ENCODE measurements around the gene IMP4.
A peak's percentile ranks its signal among the peaks of the same experiment; 100 is the strongest.

The IMP4 gene, protein sequence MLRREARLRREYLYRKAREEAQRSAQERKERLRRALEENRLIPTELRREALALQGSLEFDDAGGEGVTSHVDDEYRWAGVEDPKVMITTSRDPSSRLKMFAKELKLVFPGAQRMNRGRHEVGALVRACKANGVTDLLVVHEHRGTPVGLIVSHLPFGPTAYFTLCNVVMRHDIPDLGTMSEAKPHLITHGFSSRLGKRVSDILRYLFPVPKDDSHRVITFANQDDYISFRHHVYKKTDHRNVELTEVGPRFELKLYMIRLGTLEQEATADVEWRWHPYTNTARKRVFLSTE

DNA sequence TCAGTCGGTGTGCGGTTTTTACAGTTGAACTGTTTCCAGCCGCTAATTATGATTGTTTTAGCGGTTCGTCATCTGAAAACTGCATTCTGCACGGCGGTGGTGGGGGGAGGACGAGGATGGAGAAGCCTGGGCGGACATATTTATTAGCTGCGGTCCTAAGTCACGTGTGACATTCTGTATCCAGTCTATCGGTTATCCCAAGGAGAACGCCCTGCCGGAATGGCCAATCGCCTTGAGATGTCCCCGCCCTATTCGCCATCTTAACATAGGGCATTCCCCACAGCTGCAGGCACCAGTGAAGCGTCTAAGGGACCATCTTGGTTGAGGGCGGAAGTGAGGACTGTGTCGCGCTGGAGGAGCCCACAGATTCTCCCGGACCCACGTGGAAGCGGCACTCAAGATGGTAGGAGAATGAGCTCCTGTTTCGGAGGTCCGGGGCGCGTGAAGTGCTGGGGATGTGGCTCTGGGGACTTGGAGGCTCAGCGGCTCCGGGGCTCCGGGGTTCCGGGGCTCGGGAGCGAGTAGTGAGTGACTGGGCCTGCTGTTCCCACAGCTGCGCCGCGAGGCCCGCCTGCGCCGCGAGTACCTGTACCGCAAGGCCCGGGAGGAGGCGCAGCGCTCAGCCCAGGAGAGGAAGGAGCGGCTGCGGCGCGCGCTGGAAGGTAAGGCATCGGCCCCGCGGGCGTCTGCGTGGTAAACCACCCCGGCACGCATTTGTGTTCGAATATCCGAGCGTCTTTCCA, at the start of gene IMP4:
IMP4 (plus strand) TSS at position 365 of the 743 bp plus-strand sequence; CDS start at position 401, 36 bp downstream.
- no peaks in the 10 kb centered on the region for H3K9me3 Mint-ChIP-seq
- peaks cover 40% of the 10 kb centered on the region for H3K4me1 Mint-ChIP-seq
- H3K27me3 Mint-ChIP-seq, result no peaks in the 10 kb centered on the region
- ATAC-seq (replicated peaks; ENCODE audit: extremely low read depth, poor library complexity, severe bottlenecking) (peak; percentile 91), DNase-seq (ENCODE audit: low spot score in 2 of 2) (peak; percentile 89 to 95)
- H3K4me3 Mint-ChIP-seq, result peak within 1 kb of the TSS; percentile 100
- peaks cover 41% of the 10 kb centered on the region for H3K36me3 Mint-ChIP-seq (ENCODE audit: insufficient read depth)
- peak within 1 kb of the TSS; percentile 98 for H3K27ac Mint-ChIP-seq (ENCODE audit: low read depth)

DNA sequence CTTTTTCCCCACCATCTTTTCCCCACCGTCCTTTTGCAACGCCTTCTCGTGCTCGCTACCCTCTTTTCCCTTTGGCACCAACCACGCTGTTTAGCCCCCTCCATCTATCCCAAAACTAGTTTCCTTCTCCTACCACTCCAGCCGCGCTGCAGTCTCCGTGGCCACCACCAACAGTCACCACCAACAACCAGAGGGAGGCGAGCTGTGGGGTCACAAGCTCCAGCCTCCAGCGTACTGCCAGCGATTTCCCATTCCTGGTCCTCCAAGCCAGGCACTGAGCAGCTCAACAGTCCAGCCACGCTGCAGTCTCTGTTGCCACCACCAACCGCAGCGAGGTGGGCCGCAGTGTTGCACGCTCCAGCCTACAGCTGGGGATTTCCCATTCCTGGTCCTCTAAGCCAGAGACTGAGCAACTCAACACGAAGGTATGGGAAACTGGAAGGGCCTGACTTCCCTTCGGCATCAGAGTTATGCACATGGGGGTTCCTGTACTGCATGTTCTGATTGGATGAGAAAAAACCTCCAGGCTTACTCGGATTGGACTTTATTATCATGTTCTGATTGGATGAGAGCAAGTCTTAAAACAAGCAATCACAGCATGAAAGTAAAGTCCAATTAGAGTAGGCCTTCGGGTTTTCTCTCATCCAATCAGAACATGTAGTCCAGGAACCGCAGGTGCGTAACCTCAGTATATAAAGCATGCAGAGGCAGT, 42.3 kb upstream of the IMP4 start:
- H3K27me3 Mint-ChIP-seq, result peaks cover 59% of the 10 kb centered on the region
- no peak for ATAC-seq (replicated peaks; ENCODE audit: extremely low read depth, poor library complexity, severe bottlenecking)

DNA sequence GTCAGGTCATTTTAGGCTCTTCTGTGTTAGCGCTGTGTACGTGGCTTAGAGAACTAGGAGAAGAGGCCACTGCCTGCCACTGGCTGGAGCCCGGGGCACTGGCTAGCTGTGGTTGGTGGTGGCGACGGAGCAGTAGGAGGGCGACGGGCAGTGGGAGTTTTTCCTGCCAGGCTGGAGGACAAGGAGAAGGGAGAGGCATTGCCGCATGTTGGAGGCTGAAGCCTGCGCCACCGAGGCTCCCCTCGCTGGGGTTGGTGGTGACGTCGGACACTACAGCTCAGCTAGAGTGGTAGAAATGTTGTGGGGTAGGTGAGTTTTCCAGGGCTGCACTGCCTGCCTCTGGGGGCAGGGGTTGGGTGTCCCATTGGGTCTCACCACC, 41.7 kb upstream of the IMP4 start:
- no peaks in the 10 kb centered on the region for H3K9me3 Mint-ChIP-seq

More for the DNA sequence above, 42.3 kb upstream of the IMP4 start:
- H3K36me3 Mint-ChIP-seq (ENCODE audit: insufficient read depth), result no peaks in the 10 kb centered on the region
- H3K27ac Mint-ChIP-seq (ENCODE audit: low read depth), result no peak overlapping the region
- no peak overlapping the region for H3K4me3 Mint-ChIP-seq
- H3K4me1 Mint-ChIP-seq, result no peaks in the 10 kb centered on the region
- no peaks in the 10 kb centered on the region for H3K9me3 Mint-ChIP-seq
- DNase-seq (ENCODE audit: low spot score in 2 of 2), result no peak

DNA sequence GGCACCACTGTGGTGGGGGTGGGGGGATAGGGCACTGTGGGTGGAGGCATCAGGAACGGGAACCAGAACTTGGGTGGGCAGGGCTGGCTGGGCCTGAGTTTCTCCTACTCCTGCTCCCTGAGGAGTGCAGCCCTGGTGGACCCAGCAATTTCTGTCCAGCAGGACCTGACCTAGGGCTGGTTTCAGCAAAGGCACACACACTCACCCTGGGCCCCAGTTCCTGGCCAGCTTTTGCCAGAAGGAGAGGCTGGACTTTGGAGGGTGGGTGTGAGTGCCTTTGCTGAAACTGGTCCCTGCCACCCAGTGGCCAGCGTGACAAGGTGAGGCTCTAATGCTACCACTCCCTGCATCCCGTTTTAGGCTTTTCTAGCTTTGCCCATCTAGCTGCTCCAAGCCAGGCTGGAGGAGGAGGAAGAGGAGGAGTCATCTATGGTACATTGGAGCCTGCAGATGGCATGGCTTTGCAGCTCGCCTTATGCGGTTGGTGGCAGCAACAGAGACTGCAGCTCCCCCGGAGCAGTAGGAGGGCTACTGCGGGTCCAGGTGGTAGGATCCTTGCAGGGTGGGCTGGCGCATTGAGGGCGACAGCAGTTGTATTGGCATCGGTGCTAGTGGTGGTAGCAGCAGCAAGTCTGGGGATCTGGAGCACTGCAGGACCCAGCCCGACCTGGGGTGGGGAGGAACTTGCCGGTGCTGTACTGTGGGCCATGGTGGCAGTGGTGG, 40.4 kb upstream of the IMP4 start:
- no peak for ATAC-seq (replicated peaks; ENCODE audit: extremely low read depth, poor library complexity, severe bottlenecking)
- peaks cover 2% of the 10 kb centered on the region for H3K36me3 Mint-ChIP-seq (ENCODE audit: insufficient read depth)
- no peaks in the 10 kb centered on the region for H3K9me3 Mint-ChIP-seq
- H3K4me1 Mint-ChIP-seq, result no peaks in the 10 kb centered on the region
- H3K27ac Mint-ChIP-seq (ENCODE audit: low read depth), result no peak overlapping the region
- H3K4me3 Mint-ChIP-seq, result no peak overlapping the region
- DNase-seq (ENCODE audit: low spot score in 2 of 2), result no peak
- peaks cover 46% of the 10 kb centered on the region for H3K27me3 Mint-ChIP-seq

More for the DNA sequence above, 41.7 kb upstream of the IMP4 start:
- no peaks in the 10 kb centered on the region for H3K4me1 Mint-ChIP-seq
- H3K27me3 Mint-ChIP-seq, result peaks cover 54% of the 10 kb centered on the region
- ATAC-seq (replicated peaks; ENCODE audit: extremely low read depth, poor library complexity, severe bottlenecking), result no peak
- H3K4me3 Mint-ChIP-seq, result no peak overlapping the region
- H3K27ac Mint-ChIP-seq (ENCODE audit: low read depth), result no peak overlapping the region
- DNase-seq (ENCODE audit: low spot score in 2 of 2), result no peak
- H3K36me3 Mint-ChIP-seq (ENCODE audit: insufficient read depth), result peaks cover 2% of the 10 kb centered on the region

DNA sequence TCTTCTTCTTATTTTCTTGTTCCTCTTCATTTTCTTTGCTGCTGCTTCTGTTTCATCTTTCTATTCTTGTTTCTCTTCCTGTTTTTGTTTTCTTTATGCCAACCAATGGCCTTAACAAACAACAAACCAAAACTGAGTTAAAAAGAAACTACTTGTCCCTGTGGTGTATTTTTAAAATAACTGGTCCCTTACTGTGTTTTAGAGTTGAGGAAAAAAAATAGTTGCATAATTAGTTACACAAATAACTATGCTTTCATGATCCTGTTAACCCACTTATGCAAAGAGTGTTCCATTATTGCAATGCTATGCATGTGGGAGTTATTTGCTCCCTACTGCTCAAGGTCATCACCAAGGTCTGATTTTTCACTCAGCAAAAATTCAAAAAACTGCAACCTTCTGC, 39.5 kb upstream of the IMP4 start:
- no peaks in the 10 kb centered on the region for H3K9me3 Mint-ChIP-seq
- H3K36me3 Mint-ChIP-seq (ENCODE audit: insufficient read depth), result peaks cover 2% of the 10 kb centered on the region
- no peak overlapping the region for H3K27ac Mint-ChIP-seq (ENCODE audit: low read depth)
- H3K27me3 Mint-ChIP-seq, result peaks cover 37% of the 10 kb centered on the region
- DNase-seq (ENCODE audit: low spot score in 2 of 2) (no peak), ATAC-seq (replicated peaks; ENCODE audit: extremely low read depth, poor library complexity, severe bottlenecking) (no peak)
- H3K4me1 Mint-ChIP-seq, result no peaks in the 10 kb centered on the region
- no peak overlapping the region for H3K4me3 Mint-ChIP-seq

DNA sequence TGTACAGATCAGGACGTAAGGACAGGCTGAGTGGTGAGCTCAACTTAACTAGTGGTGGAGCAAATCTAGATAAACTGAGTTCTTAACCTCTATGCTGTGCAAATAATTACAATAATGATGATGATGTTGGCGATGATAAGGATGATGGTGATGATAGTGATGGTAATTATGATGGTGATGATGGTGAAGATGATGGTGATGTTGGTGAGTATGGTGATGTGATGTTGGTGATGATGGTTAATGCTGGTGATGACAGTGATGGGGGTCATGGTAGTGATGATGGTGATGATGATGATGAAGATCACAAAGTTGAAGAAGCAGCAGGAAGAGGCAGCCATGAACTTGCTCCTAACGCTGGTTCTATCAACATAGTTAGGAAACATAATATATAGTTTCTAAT, 38.0 kb upstream of the IMP4 start:
- H3K4me1 Mint-ChIP-seq, result no peaks in the 10 kb centered on the region
- H3K4me3 Mint-ChIP-seq, result no peak overlapping the region
- H3K27me3 Mint-ChIP-seq, result peaks cover 25% of the 10 kb centered on the region
- no peaks in the 10 kb centered on the region for H3K9me3 Mint-ChIP-seq
- DNase-seq (ENCODE audit: low spot score in 2 of 2), result no peak
- no peak overlapping the region for H3K27ac Mint-ChIP-seq (ENCODE audit: low read depth)
- H3K36me3 Mint-ChIP-seq (ENCODE audit: insufficient read depth), result peaks cover 2% of the 10 kb centered on the region
- ATAC-seq (replicated peaks; ENCODE audit: extremely low read depth, poor library complexity, severe bottlenecking), result no peak

DNA sequence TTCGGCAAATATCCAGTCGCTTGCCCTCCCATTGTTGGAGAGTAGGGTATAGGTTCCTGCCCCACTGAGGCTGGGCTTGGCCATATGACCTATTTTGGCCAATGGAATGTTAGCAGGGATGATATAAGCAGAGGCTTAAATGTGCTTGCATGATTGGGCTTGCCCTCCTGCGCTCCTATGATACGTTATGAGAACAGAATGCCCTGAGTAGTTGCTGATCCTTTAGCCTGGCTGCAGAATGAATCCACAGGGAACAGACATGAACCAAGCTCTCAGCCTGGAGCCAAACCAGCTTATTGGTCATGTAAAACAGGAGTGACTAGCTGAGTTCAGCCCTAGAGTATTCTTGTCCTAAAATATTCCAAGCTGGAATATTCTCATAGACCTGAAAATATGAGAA, 34.8 kb upstream of the IMP4 start:
- Mint-ChIP-seq H3K27ac (ENCODE audit: low read depth) (no peak overlapping the region), H3K9me3 (no peaks in the 10 kb centered on the region), H3K4me3 (no peak overlapping the region), H3K27me3 (peaks cover 7% of the 10 kb centered on the region), H3K36me3 (ENCODE audit: insufficient read depth) (peaks cover 2% of the 10 kb centered on the region), H3K4me1 (no peaks in the 10 kb centered on the region)
- ATAC-seq (replicated peaks; ENCODE audit: extremely low read depth, poor library complexity, severe bottlenecking), result no peak
- no peak for DNase-seq (ENCODE audit: low spot score in 2 of 2)

DNA sequence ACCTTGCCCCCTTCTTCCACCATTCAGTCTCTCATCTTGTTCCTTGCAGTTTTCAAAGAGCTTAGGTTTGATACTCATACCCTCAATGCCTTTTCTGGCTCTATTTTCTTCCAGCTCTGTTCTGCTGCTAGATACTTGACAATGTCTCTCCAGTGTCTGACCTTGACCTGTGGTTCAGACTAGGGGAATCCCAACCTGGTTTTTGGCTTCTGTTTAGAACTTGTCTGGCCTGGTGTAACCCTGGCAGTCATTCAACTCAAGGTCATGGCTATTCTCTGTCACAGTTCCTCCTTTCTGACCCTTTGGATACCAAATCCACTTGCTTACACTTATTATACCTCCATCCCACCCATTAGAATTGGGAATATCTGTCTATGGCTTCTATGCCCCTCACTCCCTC, 31.8 kb upstream of the IMP4 start:
- Mint-ChIP-seq H3K27me3 (peaks cover 10% of the 10 kb centered on the region), H3K36me3 (ENCODE audit: insufficient read depth) (no peaks in the 10 kb centered on the region), H3K4me1 (no peaks in the 10 kb centered on the region), H3K27ac (ENCODE audit: low read depth) (no peak overlapping the region), H3K9me3 (no peaks in the 10 kb centered on the region), H3K4me3 (no peak overlapping the region)
- no peak for DNase-seq (ENCODE audit: low spot score in 2 of 2)
- ATAC-seq (replicated peaks; ENCODE audit: extremely low read depth, poor library complexity, severe bottlenecking), result no peak

DNA sequence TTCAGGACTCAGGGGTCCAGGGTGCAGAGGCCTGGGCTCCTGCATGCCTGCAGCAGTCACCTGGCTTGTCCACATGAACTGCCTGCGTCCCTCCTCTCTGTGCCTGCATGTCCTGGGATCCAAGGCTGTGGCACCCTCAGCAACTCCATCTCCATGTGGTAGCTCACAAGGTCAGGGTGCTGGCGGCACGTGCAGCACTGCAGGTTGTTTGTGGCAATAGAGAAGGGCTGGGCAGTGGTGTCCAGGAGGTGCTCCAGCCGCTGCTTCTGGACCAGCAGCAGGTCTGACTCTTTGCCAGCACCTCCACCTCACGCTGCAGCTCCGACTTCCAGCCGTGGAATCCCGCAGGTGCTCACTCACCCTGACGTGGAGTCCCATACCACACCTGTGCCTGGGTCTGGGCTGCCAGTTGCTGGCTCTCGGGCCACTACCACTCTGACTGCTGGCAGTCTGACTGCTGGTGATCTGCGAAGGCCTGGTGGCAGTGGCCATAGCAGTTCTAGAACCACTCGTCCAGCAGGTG, 28.8 kb upstream of the IMP4 start:
- no peak overlapping the region for H3K27ac Mint-ChIP-seq (ENCODE audit: low read depth)
- H3K4me1 Mint-ChIP-seq, result no peaks in the 10 kb centered on the region
- peaks cover 17% of the 10 kb centered on the region for H3K27me3 Mint-ChIP-seq
- no peak overlapping the region for H3K4me3 Mint-ChIP-seq
- H3K9me3 Mint-ChIP-seq, result no peaks in the 10 kb centered on the region
- no peaks in the 10 kb centered on the region for H3K36me3 Mint-ChIP-seq (ENCODE audit: insufficient read depth)
- no peak for ATAC-seq (replicated peaks; ENCODE audit: extremely low read depth, poor library complexity, severe bottlenecking)
- DNase-seq (ENCODE audit: low spot score in 2 of 2), result no peak

DNA sequence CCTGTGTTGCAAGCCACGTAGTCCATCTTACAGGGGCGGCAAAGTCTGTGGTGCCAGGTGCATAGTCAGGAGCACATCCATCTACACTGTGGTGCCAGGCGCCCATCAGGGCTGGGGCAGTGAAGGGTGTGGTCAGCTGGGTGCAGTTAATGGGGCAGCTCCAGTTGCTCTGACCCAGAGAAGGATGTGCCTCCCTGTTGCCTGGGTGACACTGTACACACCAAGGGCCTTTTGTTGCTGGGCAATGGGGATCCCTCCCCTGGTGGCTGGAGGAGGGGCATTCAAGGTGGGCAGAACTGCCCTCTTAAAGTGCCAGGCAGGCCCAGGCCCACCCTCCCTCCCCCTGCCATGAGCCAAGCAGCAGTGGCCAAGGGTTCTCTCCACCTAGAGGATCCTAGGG, 28.3 kb upstream of the IMP4 start:
- H3K27ac Mint-ChIP-seq (ENCODE audit: low read depth), result no peak overlapping the region
- ATAC-seq (replicated peaks; ENCODE audit: extremely low read depth, poor library complexity, severe bottlenecking), result no peak
- H3K4me3 Mint-ChIP-seq, result no peak overlapping the region
- H3K4me1 Mint-ChIP-seq, result no peaks in the 10 kb centered on the region
- H3K9me3 Mint-ChIP-seq, result no peaks in the 10 kb centered on the region
- H3K27me3 Mint-ChIP-seq, result peaks cover 22% of the 10 kb centered on the region
- no peak for DNase-seq (ENCODE audit: low spot score in 2 of 2)
- no peaks in the 10 kb centered on the region for H3K36me3 Mint-ChIP-seq (ENCODE audit: insufficient read depth)

DNA sequence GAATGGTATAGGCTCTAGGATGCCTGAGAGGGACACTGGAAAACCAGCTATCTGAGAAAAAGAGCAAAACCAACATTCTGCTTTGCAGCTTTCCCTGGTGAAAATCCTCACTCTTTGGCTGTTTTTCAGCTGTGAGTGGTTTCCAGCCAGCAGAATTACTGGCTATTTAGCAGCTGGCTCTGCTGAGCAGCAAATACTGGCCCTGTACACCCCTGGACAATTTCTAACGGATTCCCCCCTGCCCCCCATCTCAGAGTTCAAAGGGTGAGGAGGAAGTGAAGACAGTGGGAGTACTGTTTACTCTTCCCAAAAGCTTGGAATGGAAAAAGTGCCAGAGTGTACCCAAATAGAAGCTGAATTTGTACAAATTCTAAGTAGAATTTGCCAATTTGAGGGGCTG, 26.1 kb upstream of the IMP4 start:
- H3K9me3 Mint-ChIP-seq, result no peaks in the 10 kb centered on the region
- H3K36me3 Mint-ChIP-seq (ENCODE audit: insufficient read depth), result no peaks in the 10 kb centered on the region
- no peaks in the 10 kb centered on the region for H3K4me1 Mint-ChIP-seq
- H3K27me3 Mint-ChIP-seq, result peaks cover 26% of the 10 kb centered on the region
- no peak overlapping the region for H3K27ac Mint-ChIP-seq (ENCODE audit: low read depth)
- DNase-seq (ENCODE audit: low spot score in 2 of 2) (no peak), ATAC-seq (replicated peaks; ENCODE audit: extremely low read depth, poor library complexity, severe bottlenecking) (no peak)
- no peak overlapping the region for H3K4me3 Mint-ChIP-seq

DNA sequence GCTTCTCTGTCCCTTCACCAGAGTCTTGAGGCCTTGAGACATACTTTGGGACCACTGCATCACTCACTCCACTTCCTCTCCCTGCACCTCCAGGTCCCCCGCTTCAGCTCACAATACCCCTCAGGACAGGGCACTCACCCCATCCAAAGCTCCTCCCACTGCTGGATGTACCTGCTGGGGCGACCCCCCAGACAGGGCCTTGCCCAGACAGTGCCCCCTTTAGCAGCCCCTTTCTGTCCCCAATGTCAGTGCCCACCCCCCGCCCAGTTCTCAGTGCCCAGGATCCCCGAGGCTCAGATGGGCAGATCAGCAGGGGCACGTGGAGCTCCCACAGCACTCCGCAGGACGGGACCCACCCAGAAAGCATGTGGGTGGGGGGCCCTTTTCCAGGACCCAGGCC, 23.8 kb upstream of the IMP4 start:
- Mint-ChIP-seq H3K27ac (ENCODE audit: low read depth) (no peak overlapping the region), H3K27me3 (peaks cover 33% of the 10 kb centered on the region), H3K36me3 (ENCODE audit: insufficient read depth) (no peaks in the 10 kb centered on the region)

More for the DNA sequence above, 23.8 kb upstream of the IMP4 start:
- DNase-seq (ENCODE audit: low spot score in 2 of 2) (no peak), ATAC-seq (replicated peaks; ENCODE audit: extremely low read depth, poor library complexity, severe bottlenecking) (no peak)
- H3K9me3 Mint-ChIP-seq, result no peaks in the 10 kb centered on the region
- no peaks in the 10 kb centered on the region for H3K4me1 Mint-ChIP-seq
- H3K4me3 Mint-ChIP-seq, result no peak overlapping the region

Measured in central memory CD8-positive, alpha-beta T cell (primary cell).